Measurements from ENCODE around the gene WDR59. TPM values are rescaled to one million over a fixed set of nuclear protein-coding genes. Genes with fewer than 3 reads are reported as not detected.
"Not testable (repeated sequence)": the region's sequence is repeated elsewhere in the genome, so short reads cannot be mapped to it uniquely, and the experiment has no call there.

WDR59 gene
- total RNA-seq, 2 experiments from 2014 or later, result 65.8 TPM

- Mint-ChIP-seq H3K27me3 (peaks cover 13% of the 10 kb centered on the region), H3K9me3 (no peaks in the 10 kb centered on the region), H3K4me1 (peaks cover 3% of the 10 kb centered on the region), H3K4me3 (no peak overlapping the region), H3K36me3 (ENCODE audit: low read depth) (no peaks in the 10 kb centered on the region), H3K27ac (no peak overlapping the region)
- no peak for DNase-seq
- ChIA-PET POLR2A (no interaction called here), CTCF (interaction anchor here (0.5 to 1.8 kb wide), 4 partner anchors 15 to 80 kb away, joined by 3 to 5 read pairs (median 3); no protein-coding TSS in a partner anchor)
Observed at GRCh38 chr16:74846714-74847113, 138.2 kb downstream of the WDR59 start.

- peaks cover 3% of the 10 kb centered on the region for H3K4me1 Mint-ChIP-seq
- no peaks in the 10 kb centered on the region for H3K9me3 Mint-ChIP-seq
- POLR2A ChIA-PET, result no interaction called here
- H3K4me3 Mint-ChIP-seq, result no peak overlapping the region
- peaks cover 18% of the 10 kb centered on the region for H3K27me3 Mint-ChIP-seq
- DNase-seq, result no peak
- no peak overlapping the region for H3K27ac Mint-ChIP-seq
- H3K36me3 Mint-ChIP-seq (ENCODE audit: low read depth), result no peaks in the 10 kb centered on the region
- CTCF ChIA-PET, result no interaction called here
Observed at GRCh38 chr16:74844041-74844980, 140.6 kb downstream of the WDR59 start.

DNA sequence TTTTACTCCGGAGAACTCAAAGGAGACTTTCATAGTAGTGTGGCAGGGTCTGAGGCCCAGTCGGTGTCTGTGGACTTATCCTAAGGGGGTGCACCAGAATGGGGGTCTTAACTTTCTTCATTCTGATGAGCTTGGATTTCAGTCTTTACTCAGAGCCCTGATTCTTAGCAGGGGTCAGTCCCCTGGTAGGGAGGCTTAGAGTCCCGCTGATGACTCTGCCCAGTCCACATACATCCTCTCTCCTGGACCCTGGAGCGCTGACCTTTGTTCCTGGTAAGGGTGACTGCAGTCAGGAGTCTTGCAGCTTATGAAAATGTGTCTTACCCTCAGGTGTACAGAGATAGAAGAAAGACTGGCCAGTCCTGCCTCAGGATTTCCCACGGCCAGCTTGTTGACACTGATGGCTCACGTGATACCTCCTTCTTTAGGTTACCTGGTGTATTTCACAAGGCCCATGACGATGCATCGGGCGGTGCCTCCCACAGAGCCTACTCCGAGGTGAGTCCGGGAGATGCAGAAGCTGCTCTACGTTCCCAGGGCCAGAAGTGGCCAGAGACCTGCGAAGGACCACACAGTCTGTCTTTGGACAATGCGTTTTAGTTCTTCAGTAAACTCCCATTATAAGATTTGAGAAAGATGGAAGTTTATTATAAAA lies 141.4 kb downstream of the WDR59 start:
- not testable (repeated sequence) for DNase-seq

DNA sequence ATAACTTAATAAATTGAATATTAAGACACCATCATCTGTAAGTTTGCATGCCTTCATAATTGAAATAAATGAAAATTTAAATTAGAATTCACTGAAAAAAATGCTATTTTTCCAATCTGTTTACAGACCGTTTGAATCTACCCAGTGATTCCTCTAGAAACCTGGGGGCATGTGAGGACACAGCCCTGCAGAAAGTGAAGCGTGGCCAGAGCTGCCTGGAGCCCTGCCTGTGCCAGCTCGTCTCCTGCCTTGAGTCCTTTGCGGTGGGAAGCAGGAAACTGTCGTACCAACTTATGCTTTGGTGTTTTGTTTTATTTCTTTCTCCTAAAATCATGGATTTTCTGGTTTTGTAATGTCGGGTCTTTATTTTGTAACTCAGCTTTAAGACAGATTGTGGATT lies 142.5 kb downstream of the WDR59 start:
- no peaks in the 10 kb centered on the region for H3K9me3 Mint-ChIP-seq
- peaks cover 3% of the 10 kb centered on the region for H3K4me1 Mint-ChIP-seq
- POLR2A ChIA-PET, result no interaction called here
- H3K27ac Mint-ChIP-seq, result no peak overlapping the region
- no peak for DNase-seq
- CTCF ChIA-PET, result no interaction called here
- H3K27me3 Mint-ChIP-seq, result peaks cover 18% of the 10 kb centered on the region
- no peaks in the 10 kb centered on the region for H3K36me3 Mint-ChIP-seq (ENCODE audit: low read depth)
- H3K4me3 Mint-ChIP-seq, result no peak overlapping the region

More for the DNA sequence above, 141.4 kb downstream of the WDR59 start:
- POLR2A ChIA-PET; H3K27ac Mint-ChIP-seq; H3K9me3 Mint-ChIP-seq; H3K4me1 Mint-ChIP-seq; H3K4me3 Mint-ChIP-seq; CTCF ChIA-PET; H3K36me3 Mint-ChIP-seq (ENCODE audit: low read depth): not testable (repeated sequence)
- H3K27me3 Mint-ChIP-seq, result peaks cover 18% of the 10 kb centered on the region

- ChIA-PET POLR2A (no interaction called here), CTCF (no interaction called here)
- Mint-ChIP-seq H3K4me3 (no peak overlapping the region), H3K4me1 (peaks cover 3% of the 10 kb centered on the region), H3K27me3 (peaks cover 18% of the 10 kb centered on the region), H3K9me3 (no peaks in the 10 kb centered on the region), H3K36me3 (ENCODE audit: low read depth) (no peaks in the 10 kb centered on the region), H3K27ac (no peak overlapping the region)
- DNase-seq, result no peak
Observed at GRCh38 chr16:74841904-74842303, 143.0 kb downstream of the WDR59 start.

DNA sequence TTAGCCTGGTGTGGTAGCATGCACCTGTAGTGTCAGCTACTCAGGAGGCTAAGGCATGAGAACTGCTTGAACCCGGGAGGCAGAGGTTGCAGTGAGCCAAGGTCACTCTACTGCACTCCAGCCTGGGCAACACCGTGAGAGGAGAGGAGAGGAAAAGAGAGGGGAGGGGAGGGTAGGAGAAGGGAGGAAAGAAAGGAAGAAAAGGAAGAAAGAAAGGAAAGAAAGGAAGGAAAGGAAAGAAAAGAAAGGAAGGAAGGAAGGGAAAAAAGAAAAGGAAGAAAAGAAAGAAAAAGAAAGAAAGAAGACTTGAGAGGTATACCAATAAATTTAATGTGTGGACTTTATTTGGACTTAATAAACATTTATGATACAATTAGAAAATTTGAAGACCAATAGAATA lies 143.5 kb downstream of the WDR59 start:
- DNase-seq, result no peak
- no peaks in the 10 kb centered on the region for H3K9me3 Mint-ChIP-seq
- peaks cover 3% of the 10 kb centered on the region for H3K4me1 Mint-ChIP-seq
- no peaks in the 10 kb centered on the region for H3K36me3 Mint-ChIP-seq (ENCODE audit: low read depth)
- no peak overlapping the region for H3K27ac Mint-ChIP-seq
- ChIA-PET CTCF (interaction anchor here (0.7 kb wide), 1 partner anchor 71 kb away, joined by 4 read pairs; no protein-coding TSS in a partner anchor), POLR2A (no interaction called here)
- peaks cover 18% of the 10 kb centered on the region for H3K27me3 Mint-ChIP-seq
- H3K4me3 Mint-ChIP-seq, result no peak overlapping the region

GRCh38 chr16:74837056-74837455 lies 147.9 kb downstream of the WDR59 start:
- no peak overlapping the region for H3K4me3 Mint-ChIP-seq
- ChIA-PET CTCF (interaction anchor here (0.6 to 0.7 kb wide), 3 partner anchors 11 to 645 kb away, joined by 3 to 4 read pairs (median 3); no protein-coding TSS in a partner anchor), POLR2A (no interaction called here)
- H3K27me3 Mint-ChIP-seq, result peaks cover 8% of the 10 kb centered on the region
- no peaks in the 10 kb centered on the region for H3K9me3 Mint-ChIP-seq
- no peaks in the 10 kb centered on the region for H3K4me1 Mint-ChIP-seq
- H3K27ac Mint-ChIP-seq, result no peak overlapping the region
- H3K36me3 Mint-ChIP-seq (ENCODE audit: low read depth), result no peaks in the 10 kb centered on the region
- no peak for DNase-seq

GRCh38 chr16:74836111-74836671 lies 148.7 kb downstream of the WDR59 start:
- no peaks in the 10 kb centered on the region for H3K36me3 Mint-ChIP-seq (ENCODE audit: low read depth)
- POLR2A ChIA-PET, result no interaction called here
- H3K4me3 Mint-ChIP-seq, result no peak overlapping the region
- CTCF ChIA-PET, result no interaction called here
- H3K4me1 Mint-ChIP-seq, result no peaks in the 10 kb centered on the region
- H3K9me3 Mint-ChIP-seq, result no peaks in the 10 kb centered on the region
- H3K27me3 Mint-ChIP-seq, result peaks cover 2% of the 10 kb centered on the region
- no peak for DNase-seq
- H3K27ac Mint-ChIP-seq, result no peak overlapping the region

DNA sequence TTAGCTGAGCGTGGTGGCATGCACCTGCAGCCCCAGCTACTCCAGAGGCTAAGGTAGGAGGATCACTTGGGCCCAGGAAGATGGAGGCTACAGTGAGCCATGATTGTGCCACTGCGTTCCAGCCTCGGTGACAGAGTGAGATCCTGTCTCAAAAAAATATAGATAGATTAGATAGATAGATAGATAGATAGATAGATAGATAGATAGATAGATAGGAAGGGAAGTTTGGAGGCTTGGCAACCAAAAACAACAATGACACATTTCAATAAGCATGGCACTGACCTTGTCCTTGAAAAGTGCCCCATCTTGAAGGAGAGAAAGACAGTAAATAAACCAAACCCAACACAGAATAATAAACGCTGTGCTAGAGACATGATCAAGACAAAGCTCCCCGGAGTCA lies 152.7 kb downstream of the WDR59 start:
- peaks cover 12% of the 10 kb centered on the region for H3K9me3 Mint-ChIP-seq
- H3K4me1 Mint-ChIP-seq, result no peaks in the 10 kb centered on the region
- no peak for DNase-seq
- no peaks in the 10 kb centered on the region for H3K36me3 Mint-ChIP-seq (ENCODE audit: low read depth)
- no peak overlapping the region for H3K27ac Mint-ChIP-seq
- H3K4me3 Mint-ChIP-seq, result no peak overlapping the region
- ChIA-PET CTCF (interaction anchor here (1.1 kb wide), 1 partner anchor 15 kb away, joined by 3 read pairs; no protein-coding TSS in a partner anchor), POLR2A (no interaction called here)
- H3K27me3 Mint-ChIP-seq, result peaks cover 7% of the 10 kb centered on the region

DNA sequence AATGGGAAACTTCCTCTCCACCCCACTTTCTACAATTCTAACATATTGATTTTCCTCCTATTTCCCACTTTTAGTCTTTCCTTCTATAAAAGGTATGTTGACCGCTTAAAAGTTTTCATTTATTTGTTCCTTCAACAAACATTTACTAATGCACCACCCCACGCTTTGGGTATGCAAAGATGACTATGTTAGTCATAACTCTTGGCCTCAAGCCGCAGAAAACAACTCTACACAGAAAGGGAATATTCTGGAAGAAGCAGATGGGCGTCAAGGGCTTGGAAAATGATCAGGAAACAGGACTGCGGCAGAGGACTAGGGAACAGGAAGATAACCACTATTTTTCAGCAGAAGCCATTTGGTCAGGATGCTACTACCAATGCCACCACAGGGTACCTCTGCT lies 153.5 kb downstream of the WDR59 start:
- ChIA-PET CTCF (interaction anchor here (1.1 kb wide), 1 partner anchor 16 kb away, joined by 3 read pairs; no protein-coding TSS in a partner anchor), POLR2A (interaction anchor here (0.7 kb wide), 1 partner anchor 82 kb away, joined by 6 read pairs; no protein-coding TSS in a partner anchor)
- Mint-ChIP-seq H3K27ac (no peak overlapping the region), H3K4me3 (no peak overlapping the region), H3K9me3 (peaks cover 12% of the 10 kb centered on the region), H3K4me1 (no peaks in the 10 kb centered on the region), H3K36me3 (ENCODE audit: low read depth) (no peaks in the 10 kb centered on the region), H3K27me3 (peaks cover 9% of the 10 kb centered on the region)
- no peak for DNase-seq

DNA sequence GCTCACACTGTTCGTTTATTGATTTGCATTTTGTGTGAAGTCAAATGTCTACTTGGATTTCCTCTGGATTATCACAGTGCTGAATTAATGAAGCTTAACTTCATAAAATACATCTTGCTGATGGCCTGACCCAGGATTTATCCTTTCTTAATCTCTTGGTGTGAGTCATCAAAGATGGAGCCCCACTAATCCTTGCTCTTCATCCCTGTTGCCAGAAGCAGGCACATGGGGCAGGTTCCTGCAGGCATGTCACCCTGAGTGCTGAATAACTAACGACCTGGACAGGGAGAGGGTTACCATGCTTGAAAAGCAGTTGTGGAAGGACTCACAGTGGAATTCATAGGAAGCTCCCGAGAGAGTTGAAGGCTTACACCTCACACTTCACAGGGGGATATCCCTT lies 154.3 kb downstream of the WDR59 start:
- Mint-ChIP-seq H3K27me3 (peaks cover 10% of the 10 kb centered on the region), H3K4me3 (no peak overlapping the region), H3K4me1 (no peaks in the 10 kb centered on the region), H3K27ac (no peak overlapping the region), H3K9me3 (peaks cover 12% of the 10 kb centered on the region), H3K36me3 (ENCODE audit: low read depth) (no peaks in the 10 kb centered on the region)
- POLR2A ChIA-PET, result interaction anchor here (0.7 kb wide), 1 partner anchor 81 kb away, joined by 6 read pairs; no protein-coding TSS in a partner anchor
- DNase-seq, result no peak
- CTCF ChIA-PET, result interaction anchor here (0.6 kb wide), 3 partner anchors 17 to 121 kb away, joined by 3 to 6 read pairs (median 5); no protein-coding TSS in a partner anchor

DNA sequence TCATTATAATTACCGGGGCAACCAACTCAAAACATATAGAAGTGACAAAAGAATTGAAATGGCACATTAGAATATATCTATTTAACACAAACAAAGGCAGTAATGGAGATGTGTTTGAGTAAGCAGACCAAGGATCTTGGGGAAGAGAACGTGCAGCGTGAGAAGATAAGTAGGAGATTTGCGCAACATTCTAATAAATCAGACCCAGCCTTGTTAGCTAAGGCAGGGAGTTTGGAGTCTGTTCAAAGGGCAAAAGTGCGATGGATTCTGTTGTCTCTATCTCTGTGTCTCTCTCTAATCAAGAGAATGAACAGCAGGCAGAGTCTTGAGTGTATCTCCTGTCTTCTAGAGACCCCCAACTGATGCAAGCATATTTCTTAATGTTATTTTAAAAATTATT lies 155.3 kb downstream of the WDR59 start:
- CTCF ChIA-PET, result no interaction called here

DNA sequence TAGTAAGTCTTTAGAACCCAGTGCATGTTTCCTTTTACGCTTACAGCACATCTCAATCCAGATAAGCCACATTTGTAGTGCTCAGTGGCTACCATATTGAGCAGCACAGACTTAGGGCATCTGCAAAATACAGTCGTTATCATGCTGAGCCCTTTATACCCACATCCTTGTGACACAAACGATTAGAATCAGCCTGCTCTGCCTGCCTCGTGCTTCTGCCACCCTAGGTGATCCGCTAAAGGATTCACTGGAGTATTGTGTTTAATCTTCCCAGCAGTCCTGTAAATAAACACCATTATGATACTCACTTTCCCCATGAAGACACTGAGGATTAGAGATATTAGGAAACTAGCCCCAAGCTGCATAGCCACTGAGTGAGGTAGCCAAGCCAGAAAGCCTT lies 159.0 kb downstream of the WDR59 start:
- no peaks in the 10 kb centered on the region for H3K36me3 Mint-ChIP-seq (ENCODE audit: low read depth)
- no peak overlapping the region for H3K27ac Mint-ChIP-seq
- CTCF ChIA-PET, result no interaction called here
- no peaks in the 10 kb centered on the region for H3K4me1 Mint-ChIP-seq
- no peak for DNase-seq
- POLR2A ChIA-PET, result no interaction called here
- H3K27me3 Mint-ChIP-seq, result peaks cover 15% of the 10 kb centered on the region
- H3K9me3 Mint-ChIP-seq, result peaks cover 12% of the 10 kb centered on the region
- no peak overlapping the region for H3K4me3 Mint-ChIP-seq

More for the DNA sequence above, 155.3 kb downstream of the WDR59 start:
- DNase-seq, result no peak
- Mint-ChIP-seq H3K4me1 (no peaks in the 10 kb centered on the region), H3K27me3 (peaks cover 10% of the 10 kb centered on the region), H3K4me3 (no peak overlapping the region), H3K27ac (no peak overlapping the region), H3K36me3 (ENCODE audit: low read depth) (no peaks in the 10 kb centered on the region), H3K9me3 (peaks cover 12% of the 10 kb centered on the region)
- POLR2A ChIA-PET, result no interaction called here
